GM19467 (cell line): ENCODE measurements around the gene DCLK2.

Experiments
- ATAC-seq: cut with Tn5 transposase; IDR thresholded peaks from one replicate; pipeline ENCODE4 v1.9.1; 2021; ENCODE audit warnings: mild to moderate bottlenecking, moderate library complexity; ENCODE audit not compliant: unreplicated experiment

The DCLK2 gene

DNA sequence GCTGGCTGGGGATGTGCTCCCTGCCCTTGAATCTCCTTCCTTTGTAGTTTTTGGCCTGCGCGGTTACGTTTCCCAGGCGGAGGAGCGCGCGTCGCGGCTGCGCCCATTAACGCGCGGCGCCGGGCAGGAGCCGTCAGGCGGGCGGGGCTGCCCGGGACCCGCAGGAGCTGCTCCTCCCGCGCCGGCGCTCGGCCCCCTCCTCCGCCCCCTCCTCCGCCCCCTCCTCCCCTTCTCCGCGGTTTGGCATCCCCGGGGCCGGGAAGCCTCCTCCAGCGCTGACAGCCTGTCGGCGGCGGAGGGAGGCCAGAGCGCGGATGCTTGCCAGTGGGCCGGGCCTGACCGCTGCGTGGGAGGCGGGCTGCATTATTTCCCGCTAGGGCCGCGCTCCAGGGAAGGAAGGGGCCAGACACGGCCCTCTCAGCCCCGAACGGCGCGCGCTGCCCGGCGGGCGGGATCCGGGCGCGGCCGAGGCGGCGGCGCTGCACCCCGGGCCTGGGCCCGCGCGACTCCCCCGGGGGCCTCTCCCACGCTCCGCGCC lies at the start of gene DCLK2:
Gene DCLK2 (plus strand): TSS at position 405 of the 538 bp plus-strand sequence. CDS start 583 bp downstream, outside the sequence.
- no peak for ATAC-seq

DNA sequence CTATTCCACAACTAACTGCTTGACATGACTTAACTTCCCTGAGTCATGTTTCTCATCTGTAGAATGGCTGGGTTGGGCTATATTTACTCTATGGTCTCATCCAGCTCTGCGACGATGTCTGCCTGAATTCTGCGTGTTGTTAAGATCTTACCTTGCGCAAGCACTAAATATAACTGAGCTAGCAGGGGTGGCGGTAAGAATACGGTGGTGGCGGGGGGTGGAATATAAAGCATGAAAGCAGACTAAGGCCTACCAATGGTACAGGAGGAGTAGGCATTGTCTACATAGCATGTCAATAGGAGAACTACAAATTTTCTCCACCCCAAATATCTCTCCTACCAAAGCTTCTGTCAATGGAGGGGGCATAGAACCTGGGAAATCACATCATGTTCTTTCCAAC lies 45.7 kb upstream of the DCLK2 start:
- ATAC-seq = no peak

DNA sequence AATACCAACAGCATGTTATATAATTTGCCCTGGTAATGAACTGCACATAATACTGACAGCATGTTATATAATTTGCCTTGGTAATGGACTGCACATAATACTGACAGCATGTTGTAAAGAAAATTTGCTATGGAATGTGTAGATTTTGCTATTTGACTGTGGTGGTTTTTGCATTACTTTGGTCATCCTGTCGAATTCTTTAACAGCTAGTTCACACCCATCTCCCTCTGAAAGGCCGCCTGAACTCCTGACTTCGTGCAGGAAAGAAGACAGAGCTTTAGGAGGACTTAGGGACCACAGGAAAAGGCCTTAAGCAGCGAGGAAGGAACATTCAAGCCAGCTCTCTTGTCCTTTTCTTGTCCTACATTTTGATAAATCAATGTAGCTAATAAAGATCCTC lies 45.2 kb upstream of the DCLK2 start:
- ATAC-seq = no peak

DNA sequence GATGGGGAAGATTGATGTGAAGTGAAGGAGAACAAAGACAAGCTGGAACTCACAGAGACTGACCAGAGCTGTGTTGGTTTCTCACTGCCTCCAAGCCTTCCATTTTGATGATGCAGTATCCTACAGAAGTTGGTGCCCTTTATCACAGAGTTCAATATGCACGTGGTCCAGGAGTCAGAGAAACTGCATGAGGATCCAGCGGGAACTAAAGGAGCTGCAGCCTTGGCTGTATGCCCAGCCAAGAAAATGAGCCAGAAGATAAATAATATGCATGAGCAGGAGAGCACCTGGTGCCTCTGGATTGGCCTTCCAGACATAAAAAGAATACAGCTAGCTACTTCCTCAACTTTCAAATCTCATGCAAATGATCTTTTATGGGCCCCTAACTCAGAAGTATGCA lies 44.3 kb upstream of the DCLK2 start:
- no peak for ATAC-seq

DNA sequence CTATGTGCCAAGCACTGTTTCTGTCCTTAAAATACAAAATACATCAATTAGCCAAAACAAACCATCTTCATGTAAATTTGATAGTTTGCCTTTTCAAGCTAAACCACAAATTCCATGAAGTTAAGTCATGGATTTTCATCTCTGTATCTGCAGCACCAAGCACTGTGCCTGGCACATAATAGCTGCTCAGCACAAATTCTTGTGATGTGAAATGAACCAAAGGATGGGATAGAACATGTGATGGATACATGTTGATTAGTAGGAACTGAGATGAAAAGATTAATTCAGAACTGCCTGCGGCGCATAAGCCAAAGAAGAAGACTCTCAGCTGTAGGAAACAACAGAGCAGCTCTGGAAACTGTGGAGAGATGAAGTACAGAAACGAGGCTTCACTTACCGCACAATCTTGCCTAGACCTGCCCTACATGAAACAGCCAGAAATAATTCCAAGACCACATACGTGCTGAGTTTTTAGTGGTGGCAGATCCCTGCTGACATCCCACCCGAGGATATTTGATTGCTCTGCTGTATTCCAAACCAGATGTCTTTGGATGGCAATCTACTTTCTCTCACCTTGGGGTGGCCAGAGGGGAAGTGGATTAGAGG lies 40.9 kb upstream of the DCLK2 start:
- no peak for ATAC-seq

DNA sequence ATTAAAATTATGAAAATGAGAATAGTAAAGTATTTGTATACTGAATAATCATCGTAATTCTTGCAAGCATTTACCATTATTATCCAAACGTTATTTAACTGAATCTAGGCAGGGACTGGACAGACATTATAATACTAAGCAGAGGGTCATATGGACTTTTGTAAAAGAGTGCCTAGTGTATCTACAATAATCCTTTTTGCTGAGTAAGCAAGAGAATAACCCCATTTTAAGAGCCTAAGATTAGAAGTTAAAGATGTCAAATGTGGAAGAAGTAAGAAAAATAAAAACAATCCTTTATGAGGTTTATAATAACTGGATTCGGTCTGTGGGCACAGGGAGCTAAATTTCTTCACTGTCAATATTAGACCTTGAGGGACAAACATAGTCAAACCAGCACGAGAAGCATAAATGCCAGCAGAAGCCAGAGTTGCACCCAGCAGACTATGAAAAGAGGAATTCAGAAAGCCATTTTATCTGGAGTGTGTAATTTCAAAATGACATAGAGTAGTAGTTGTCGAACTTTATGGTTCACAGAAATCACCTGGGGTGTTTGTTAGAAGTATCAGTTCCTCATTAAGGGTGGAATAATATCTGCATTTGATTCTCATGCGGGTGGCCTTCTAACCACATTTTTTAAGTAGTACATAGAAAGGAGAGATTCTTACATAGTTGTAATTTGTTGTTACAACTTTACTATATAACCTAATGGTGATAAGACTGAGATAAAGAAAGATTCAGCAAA lies 39.7 kb upstream of the DCLK2 start:
- ATAC-seq = peak; percentile 87

DNA sequence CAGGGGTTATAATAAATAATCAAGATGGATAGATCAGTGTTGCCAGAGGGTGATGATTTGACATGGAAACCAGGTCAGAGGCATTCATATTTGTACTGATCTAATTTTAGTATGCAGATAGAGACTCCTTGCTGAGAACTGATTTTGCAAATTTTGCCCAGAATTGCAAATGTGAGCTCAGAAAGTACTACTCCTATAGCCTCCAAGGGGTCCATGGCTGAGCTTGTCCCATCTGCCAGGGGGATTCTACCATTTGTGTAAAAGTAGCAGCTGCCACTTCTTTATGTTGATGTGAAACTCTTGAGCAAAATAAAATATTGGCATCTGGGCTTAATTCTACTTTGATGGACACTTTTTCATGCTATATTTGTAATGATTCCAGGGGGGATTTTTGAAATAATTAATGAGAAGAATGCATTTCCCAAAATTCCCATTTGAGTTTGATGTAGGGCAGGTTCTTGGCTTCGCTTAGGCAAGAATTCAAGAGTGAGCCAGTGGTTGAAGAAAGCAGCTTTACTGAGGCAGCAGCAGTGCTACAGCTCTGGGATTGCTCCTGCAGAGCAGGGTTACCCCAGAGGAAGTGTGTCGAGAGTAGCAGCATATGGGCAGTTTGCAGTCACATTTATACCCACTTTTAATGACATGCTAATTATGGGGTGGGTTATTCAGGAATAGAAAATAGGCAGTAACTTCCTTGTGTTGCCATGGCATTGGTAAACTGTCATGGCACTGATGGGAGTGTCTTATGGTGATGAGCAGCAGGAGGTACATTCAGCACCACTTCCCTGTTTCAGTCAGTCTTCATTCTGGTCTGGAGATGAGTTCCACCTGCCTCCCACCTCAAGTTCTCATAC lies 38.7 kb upstream of the DCLK2 start:
- ATAC-seq = no peak

DNA sequence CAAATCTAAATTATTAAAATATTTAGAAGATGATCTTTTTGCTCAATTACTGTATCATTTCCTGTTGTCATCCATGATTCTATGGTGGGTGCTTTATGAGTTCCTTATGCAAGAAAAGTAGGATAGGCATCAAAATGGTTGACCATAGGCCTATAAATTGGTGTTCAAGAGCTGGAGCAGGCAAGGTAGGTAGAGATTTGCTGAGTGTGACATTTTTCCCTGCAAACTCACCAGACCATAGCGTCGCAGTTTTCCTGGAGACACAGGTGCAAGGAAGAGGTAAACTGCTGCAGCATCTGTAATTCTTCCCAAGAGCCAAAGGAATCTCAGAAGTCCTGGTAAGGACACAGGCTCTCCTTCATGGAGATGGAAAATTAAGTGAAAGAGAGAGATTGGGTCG lies 33.7 kb upstream of the DCLK2 start:
- ATAC-seq = no peak

DNA sequence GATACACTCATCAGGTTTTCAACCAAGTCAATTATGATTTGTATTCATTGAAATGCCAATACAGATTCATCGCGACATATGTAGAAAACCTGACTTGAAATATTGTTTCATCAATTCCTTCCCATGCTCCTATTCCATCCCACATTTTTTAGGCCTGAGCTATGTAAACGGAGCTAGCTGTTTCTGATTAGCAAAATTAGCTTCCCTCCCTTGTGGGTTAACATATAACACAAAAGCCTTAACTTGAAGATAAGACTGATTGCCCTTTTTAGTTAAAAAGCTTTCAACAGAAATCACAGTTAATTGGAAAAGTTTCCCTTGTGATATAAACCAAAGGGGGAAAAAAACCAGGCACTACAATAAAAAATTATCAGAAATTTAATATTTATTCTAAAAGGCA lies 32.8 kb upstream of the DCLK2 start:
- no peak for ATAC-seq

DNA sequence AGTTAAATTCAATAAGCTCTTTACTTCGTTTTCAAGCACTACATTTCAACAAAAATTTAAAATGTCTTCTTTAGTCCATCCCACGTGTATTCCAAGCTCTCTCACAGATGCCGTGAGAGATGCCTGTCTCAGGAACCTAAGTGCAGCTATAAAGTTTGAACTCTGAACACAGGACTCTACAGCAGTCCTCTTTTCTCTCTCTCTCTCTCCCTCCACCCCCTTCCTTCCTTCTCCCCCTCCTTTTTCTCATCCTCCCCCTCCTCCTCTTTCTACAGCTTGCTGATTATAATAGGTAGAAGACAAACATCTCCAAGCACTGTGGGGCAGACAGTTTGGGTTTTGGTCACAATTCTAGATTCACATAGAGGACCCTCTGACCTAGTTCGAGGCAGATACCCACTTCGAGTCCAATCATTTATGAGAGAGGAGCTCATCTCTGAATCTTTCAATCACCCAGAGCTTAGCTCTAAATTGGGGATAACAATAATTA lies 31.5 kb upstream of the DCLK2 start:
- ATAC-seq = no peak

DNA sequence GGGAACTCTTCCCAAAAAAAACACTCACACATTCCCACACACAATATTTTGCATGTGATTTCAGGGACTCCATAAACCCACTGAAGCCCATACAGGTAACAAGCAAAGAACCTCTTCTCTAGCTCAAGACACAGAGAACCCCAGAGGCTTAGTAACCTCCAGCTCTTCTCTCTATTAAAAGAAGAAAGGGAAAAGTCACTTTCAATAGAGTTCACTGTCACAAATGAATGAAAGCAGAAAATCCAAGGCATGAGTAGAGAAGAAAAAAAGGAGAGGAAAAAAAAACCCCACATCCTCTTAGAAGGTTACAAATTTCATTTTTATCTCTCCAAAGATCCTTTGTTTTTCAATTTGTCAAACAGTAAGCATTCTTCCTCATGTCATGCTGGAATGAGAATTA lies 30.7 kb upstream of the DCLK2 start:
- ATAC-seq = no peak

DNA sequence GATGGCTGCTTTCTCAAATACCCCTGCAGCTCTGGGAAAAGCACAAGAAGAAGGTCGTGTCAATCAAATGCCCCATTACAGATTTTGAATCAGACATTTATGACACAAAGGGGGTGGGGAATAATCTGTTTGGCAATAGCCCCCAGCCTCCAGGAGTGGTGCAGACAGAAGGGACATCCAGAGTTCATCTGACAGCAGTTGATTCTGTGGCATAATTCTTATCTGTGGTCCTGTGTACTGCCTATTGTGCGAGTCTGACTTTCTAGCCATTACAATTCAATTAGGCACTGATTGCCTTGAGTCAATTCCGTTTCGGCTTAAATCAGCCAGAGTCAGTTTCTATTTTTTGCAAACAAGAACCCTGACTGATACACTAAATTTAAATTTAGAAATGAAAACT lies 28.6 kb upstream of the DCLK2 start:
- ATAC-seq = no peak

DNA sequence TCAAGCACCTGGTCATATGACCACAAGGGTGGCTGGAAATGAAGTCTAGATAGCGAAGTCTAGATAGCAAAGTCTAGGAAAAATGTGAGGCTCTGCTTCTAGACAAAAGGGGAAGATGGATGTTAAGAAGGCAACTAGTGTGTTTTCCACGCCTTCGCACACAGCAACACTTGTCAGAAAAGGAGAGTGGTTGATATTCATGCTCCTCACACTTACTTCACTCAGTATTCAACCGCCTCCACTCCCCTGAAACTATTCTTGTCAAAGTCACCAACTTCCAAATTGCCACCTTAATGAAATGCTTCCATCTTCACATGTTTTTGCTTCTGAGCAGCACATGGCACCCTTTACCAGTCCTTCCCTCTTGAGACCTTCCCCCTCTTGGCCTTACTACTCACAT lies 27.7 kb upstream of the DCLK2 start:
- no peak for ATAC-seq

DNA sequence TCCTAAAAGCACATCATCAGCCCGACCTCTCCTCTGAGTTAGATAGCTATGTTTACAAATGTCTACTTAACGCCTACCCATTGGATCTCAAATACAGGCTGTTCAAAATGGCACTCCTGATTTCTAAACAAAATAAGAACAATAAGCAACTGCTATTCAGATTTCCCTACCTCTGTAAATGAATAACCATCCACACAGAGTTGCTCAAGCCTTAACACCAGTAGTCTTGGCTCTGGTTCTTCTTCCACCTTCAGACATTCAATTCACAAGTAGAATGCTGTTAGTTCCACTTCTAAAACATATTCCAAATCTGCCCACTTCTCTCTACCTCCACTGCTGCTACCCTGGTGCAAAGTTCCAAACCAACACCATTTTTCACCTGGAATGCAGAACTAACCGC lies 27.1 kb upstream of the DCLK2 start:
- ATAC-seq = no peak

DNA sequence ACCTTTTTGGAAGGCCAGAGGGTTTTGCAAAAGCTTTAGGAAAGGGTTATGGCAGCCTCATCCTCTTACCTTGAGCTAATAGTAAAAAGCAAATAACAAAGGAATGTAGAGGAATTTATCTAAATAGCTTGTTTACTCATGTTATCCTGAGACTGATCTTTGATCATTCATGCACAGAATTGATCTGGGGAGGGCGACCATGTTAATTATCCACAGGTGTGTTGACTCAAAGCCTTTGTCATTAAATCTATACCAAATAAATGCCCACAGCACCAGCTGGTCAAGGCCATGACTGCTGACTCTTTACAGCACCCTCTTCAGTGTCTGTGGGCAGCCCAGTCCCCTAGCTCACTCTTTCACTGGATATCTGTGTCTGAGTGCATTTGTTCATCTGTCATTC lies 22.8 kb upstream of the DCLK2 start:
- ATAC-seq = no peak

DNA sequence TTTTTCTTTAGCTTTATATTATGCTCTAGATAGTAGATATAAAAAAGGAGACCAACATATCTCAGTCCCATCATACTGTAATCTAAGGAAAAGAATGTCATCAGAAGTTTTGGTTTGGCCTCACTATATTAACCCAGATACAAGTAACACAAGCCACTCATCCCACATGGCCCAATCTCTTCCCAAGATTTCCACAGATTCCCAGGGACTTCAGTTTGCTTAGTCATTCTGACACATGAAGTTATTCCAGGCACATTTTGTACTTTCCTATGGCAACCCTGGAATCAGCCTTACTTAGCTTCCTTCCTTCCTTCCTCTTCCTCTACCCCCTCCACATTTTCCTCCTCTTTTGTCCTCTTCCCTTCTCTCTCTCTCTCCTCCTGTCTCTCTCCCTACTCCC lies 21.7 kb upstream of the DCLK2 start:
- ATAC-seq = no peak

DNA sequence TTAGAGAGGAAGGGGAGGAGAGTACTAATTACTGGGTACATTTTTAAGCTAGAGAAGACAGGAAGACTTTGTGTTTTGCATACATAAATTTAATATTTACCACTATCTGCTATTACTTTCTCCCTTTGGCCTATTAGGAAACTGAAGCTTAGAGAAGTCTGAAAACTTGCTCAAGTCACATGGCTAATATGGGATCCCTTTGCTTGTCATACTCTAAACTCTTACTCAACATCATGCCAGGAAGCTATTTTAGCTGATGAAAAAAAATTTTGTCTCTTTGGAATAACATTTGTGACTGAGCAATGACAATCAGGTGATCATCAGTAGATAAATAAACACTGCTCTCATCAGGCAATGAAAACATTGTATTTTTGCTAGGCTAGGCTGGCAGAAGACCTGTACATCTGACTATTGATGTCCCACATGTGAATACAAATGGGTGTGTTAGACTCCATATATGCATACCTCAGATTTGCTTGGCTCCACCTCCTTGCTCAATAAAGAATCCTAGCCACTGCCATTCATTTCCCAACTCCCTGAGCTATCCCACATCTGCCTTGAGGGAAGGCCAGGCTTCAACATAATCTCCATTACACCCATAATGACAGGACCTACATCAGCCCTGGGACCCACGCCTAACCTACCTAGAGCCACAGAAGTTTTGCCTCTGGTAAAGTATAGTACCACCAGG lies 17.0 kb upstream of the DCLK2 start:
- no peak for ATAC-seq

DNA sequence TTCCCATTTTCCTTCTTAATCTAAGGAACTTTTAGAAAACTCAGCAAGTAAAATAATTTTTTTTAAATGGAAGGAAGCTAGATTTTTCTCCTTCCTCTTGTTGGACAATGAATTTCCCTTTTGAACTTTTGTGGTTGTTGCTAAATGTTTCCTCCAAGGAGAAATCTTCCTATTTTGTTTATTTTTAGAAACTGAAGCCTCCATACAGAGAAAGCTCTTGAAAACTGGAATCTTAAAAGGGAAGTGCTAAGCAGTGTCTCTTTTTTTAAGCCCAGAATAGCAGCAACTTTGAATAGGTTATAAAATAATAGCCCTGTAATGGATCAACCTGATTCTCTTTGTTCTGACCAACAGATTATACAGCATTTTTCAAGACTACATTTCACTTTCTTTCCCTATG lies 15.1 kb upstream of the DCLK2 start:
- ATAC-seq = no peak

DNA sequence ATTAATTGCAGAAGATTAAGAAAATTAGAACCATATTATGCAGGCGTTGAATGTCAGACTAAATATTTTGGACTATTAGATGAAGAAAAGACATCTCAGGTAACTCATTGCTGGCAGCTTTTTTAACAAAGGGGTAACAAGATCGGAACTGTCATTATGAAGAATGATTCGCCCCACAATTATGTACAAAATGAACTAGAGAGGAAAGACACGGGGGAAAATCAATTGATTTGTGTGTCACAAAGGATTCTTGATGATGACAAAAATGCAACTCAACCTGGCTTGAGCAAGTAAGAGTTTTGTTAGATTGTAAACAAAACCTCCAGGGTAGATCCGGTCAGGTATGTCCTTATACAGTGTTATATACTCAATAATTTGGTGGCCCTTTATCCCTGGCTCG lies 12.5 kb upstream of the DCLK2 start:
- ATAC-seq = no peak

DNA sequence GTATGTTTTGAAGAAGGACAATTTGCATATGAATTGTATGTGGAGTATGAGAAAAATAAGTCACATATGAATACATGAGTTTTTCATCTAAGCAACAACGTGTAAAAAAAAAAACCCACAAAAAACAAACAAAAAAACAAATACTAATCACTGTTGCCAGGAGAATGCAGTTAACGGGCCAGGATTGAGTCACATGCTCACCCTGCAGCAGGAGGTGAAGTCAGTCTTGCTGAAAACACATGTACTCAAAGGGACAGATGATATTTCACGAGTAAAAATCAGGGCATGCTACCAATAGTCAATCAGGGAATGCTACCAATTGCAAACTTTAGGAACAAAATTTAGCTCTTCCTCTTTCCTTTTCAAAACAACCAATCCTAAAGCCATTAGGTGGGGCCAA lies 10.4 kb upstream of the DCLK2 start:
- ATAC-seq = no peak
